ENCODE measurements around the gene ATP6V1C2.

ATP6V1C2 gene, protein sequence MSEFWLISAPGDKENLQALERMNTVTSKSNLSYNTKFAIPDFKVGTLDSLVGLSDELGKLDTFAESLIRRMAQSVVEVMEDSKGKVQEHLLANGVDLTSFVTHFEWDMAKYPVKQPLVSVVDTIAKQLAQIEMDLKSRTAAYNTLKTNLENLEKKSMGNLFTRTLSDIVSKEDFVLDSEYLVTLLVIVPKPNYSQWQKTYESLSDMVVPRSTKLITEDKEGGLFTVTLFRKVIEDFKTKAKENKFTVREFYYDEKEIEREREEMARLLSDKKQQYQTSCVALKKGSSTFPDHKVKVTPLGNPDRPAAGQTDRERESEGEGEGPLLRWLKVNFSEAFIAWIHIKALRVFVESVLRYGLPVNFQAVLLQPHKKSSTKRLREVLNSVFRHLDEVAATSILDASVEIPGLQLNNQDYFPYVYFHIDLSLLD

DNA sequence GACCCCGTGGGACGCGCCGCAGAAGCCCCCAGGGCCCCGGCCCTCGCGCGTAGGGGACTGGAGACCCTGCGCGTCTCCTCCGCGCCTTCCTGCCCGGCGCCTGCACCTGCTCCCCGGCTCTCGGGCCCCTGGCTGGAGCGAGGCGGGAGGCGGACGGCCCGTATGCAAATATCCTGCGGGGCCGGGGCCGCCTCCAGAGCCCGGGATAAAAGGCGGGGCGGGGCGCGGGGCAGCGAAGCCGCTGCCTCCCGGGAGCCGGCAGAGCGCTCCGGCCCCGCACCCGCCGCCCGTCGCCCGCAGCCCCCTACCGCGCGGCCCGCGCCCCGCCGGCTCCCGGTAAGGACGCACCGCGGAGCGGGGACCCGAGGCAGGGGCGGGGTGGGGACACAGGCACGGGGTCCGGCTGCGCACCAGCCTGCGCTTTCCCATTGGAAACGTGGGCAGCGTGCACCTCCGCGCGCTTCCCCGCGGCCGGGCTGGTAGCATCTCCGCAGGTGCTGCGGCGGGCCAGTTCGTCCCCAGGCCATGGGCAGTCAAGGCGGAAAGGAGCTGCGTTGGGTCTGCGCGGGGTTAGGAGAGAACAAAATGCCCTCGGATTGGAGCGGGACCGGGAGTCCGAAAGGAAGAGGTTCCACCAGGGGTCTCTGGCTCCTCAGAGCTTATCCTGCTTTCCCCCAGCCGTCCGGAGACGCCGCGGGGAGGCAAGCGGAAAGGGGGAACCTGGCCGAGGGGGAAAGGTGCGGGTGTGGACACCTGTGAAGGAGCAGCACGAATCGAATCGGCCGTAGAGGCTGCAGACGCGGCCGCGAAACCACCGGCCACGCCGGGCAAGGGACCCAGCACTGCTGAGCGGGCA lies at the start of gene ATP6V1C2:
TSS of gene ATP6V1C2 (plus strand) at position 235 of the 856 bp plus-strand sequence. CDS start 1,220 bp downstream, outside the sequence.
- DNase-seq (ENCODE audit: low spot score) = peak; percentile 79

DNA sequence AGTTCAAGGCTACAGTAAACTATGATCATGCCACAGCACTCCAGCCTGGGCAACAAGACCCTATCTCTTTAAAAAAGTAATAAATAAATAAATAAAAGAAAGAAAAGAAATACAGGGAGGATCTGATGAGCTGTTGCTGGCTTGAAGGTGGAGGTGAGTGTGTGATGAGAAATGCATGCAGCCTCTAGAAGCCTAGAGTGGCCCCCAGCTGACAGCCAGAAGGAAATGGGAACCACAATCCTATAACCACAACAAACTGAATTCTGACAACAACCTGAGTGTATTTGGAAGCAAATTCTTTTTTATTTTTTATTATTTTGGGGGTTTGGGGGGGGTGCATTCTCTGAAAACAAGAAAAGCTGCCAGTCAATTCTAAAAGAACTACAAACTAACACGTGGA lies 46.3 kb upstream of the ATP6V1C2 start:
- no peak for DNase-seq (ENCODE audit: low spot score)

GRCh38 chr2:10678225-10678624 lies 43.2 kb upstream of the ATP6V1C2 start:
- DNase-seq (ENCODE audit: low spot score) = no peak

GRCh38 chr2:10680214-10680613 lies 41.2 kb upstream of the ATP6V1C2 start:
- DNase-seq (ENCODE audit: low spot score) = no peak

GRCh38 chr2:10680957-10681356 lies 40.5 kb upstream of the ATP6V1C2 start:
- no peak for DNase-seq (ENCODE audit: low spot score)

GRCh38 chr2:10686176-10686730 lies 35.2 kb upstream of the ATP6V1C2 start:
- no peak for DNase-seq (ENCODE audit: low spot score)

GRCh38 chr2:10688921-10689807 lies 32.3 kb upstream of the ATP6V1C2 start:
- DNase-seq (ENCODE audit: low spot score) = no peak

GRCh38 chr2:10691521-10691920 lies 29.9 kb upstream of the ATP6V1C2 start:
- no peak for DNase-seq (ENCODE audit: low spot score)

- no peak for DNase-seq (ENCODE audit: low spot score)
Observed at GRCh38 chr2:10700078-10700803, 21.2 kb upstream of the ATP6V1C2 start.

DNA sequence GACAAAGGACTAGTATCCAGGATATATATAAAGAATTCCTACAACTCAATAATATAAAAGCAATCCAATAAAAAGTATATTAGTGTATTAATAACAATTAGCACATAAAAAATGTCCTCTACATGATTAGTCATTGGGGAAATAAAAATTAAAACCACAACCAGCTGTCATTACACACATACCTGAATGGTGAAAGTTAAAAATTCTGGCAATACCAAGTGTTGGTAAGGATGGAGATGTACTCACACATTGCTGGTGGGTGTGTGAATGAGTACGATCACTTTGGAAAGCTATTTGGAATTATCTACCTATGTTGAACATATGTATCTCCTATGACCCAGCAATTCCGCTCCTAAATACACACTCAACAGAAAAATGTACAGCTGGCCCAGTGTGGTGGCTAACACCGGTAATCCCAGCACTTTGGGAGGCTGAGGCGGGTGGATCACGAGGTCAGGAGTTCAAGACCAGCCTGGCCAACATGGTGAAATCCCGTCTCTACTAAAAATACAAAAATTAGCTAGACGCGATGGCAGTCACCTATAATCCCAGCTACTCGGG lies 17.3 kb upstream of the ATP6V1C2 start:
- no peak for DNase-seq (ENCODE audit: low spot score)

DNA sequence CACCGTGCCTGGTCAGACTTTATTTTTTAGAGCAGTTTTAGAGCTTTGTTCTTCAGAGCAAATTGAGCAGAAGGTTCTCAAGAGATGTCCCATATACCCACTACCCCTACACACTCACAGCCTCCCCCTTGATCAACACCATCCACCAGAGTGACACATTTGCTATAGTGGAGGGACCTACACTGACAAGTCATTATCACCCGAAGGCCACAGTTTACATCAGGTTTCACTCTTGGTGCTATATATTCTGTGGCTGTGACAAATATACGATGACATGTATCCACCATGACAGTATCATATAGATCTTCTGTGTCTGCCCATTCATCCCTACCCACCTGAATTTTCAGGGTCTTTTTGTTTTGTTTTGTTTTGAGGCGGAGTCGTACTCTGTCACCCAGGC lies 15.4 kb upstream of the ATP6V1C2 start:
- DNase-seq (ENCODE audit: low spot score) = no peak

DNA sequence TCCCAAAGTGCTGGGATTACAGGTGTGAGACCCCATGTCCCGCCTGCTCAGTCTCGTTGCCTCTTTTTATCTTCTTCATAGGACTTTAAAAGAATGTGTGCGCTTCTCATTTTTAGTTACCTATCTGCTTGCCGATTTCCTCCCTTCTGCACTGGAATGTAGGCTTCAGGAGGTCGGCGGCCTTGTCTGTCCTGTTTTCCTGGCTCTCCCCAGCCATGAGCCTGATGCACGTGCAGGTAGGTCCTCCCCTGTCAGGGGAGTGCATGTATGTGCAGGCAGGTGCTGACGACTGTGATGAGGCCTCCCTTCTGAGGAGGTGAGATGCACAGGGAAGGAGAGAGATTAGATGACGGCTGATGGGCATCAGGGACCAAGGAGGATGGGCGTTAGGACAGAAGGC lies 13.6 kb upstream of the ATP6V1C2 start:
- DNase-seq (ENCODE audit: low spot score) = no peak

GRCh38 chr2:10709290-10709939 lies 12.0 kb upstream of the ATP6V1C2 start:
- peak; percentile 56 for DNase-seq (ENCODE audit: low spot score)

DNA sequence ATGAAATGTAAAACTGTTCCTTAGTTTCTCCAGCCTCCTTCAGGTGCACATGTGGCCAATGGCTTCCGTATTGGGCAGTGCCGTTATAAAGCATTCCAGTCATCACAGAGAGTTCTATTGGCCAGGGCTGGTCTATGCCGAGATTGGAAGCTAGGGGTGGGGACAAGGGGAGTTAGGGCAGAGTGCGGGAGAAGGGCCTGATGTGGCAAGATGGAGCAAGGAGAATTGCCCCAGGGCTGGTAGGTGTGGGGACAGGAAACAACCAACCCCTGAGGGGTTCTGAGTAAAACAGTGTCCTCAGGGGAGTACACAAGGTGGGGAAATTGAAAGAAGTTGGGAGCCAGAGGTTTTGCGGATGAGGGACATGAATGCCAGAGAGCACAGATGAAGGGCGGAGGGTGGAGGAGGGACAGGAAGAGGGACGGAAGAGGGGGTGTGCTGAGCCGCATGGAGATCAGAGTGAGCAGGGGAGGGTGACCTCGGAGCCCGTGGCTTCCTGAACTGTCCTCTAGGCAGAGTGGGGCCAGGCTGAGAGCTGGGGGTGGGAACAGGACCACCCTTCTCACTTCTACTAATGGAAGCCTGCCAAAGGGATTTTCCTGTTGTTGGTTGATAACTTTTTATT lies 9.1 kb upstream of the ATP6V1C2 start:
- no peak for DNase-seq (ENCODE audit: low spot score)

DNA sequence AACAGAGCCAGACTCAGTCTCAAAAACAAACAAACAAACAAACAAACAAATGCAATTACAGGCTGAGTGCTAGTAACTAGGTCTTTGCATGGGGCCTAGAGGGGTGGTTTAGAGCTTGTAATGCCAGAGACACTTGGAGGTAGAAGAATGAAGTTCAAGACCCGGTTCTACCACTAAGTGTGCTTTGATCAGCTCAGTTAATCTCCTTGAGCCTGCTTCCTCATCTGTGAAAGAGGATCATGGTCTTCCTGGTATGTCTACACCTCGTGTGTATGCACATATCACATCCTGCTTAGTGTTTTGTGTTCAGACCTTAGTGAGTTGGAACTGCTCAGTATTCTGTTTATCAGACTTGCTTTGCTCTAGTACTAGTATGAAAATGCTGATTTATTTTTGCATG lies 4.8 kb upstream of the ATP6V1C2 start:
- no peak for DNase-seq (ENCODE audit: low spot score)

DNA sequence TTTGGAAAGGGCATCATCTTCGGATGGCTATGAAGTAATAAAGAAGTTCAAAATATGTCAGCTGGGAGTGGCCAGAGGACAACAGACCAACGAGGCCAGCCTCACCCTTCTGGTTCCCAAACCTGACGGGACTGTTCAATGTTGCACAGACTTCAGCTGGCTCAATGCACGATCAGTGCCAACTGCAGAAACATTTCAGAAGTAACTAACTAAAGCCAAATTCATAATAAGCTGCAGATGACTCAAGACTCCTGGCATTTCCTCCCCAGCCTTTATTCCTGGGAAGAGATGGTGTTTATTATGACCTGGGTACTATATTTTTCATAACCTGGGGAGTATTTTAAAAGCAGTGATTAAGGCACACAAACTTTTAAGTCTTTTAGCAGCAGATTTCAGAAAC lies 3.8 kb upstream of the ATP6V1C2 start:
- DNase-seq (ENCODE audit: low spot score) = no peak

- DNase-seq (ENCODE audit: low spot score) = no peak
Observed at GRCh38 chr2:10720306-10720705, 1.1 kb upstream of the ATP6V1C2 start.

DNA sequence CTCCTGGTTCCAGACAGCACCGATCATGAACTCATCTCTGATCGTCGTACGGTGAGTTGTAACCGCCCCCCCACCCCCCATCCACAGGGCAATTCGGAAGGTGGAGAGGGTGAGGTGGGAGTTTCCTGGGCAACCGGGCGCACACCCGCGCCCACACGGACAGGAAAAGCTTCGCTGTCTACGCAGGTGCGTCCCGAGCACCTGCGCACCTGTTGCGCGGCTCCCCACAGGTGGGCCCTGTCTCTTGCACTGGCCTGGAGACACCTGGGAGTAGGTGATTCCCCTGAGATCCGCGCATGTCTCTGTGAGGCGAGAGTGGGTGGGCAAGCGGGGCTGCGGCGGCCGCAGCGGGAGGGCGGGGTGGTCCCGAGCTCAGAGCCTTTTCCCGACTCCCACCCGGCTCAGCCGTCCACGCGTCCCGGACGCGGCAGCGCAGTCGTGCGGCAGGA lies 459 bp upstream of the ATP6V1C2 start:
- no peak for DNase-seq (ENCODE audit: low spot score)

DNA sequence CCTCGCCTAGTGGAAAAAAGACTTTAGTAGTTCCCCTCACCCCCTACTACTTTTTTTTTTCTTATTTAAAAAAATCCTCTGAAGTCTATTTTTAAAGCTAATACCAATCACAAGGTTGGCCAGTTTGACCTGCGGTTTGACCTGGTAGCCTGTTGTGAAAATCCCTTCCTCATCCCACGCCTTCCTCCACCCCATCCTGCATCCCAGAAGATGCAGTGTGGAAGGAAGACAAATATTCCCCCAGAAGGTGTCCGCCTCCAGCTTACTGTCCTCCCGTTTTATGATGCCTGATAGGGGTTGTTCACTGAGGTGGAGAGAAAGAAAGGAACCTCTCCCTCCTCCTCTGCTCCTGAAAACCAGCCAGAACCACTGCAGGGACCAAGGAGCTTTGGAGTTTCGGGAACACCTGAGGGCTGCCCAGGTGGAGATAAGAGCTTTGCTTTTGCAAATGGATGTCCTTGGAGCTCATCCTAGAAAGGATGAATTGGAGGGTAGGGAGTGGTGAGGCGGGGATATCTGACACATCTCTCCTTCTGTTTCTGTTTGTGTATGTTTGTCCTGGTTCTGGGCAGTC lies 909 bp downstream of the ATP6V1C2 start:
- DNase-seq (ENCODE audit: low spot score) = no peak
